Measurements from ENCODE around the gene XYLT1.
A peak's percentile ranks its signal among the peaks of the same experiment; 100 is the strongest.

XYLT1 gene

DNA sequence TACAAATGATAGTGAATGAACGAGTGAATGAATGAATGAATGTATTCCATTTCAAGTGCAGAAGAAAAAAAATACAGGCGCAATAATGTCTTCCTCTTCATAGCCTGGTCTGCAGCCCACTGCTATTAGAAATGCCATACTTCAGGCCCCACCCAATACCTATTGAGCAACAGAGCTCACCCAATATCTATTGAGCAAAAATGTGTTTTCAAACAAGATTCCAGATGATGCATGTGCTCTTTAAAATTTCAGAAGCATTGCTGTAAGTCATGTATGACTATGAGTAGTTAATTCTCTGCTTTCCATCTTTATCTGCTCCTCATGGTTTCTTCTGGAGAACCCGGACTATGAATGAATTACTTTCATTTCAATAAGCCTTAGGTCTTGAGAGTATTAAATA, 308.2 kb downstream of the XYLT1 start:
- DNase-seq: no peak

GRCh38 chr16:17160920-17161431, 309.8 kb downstream of the XYLT1 start:
- peak in 24 of 58 donors; percentile 5 to 64 (median 20) for DNase-seq

DNA sequence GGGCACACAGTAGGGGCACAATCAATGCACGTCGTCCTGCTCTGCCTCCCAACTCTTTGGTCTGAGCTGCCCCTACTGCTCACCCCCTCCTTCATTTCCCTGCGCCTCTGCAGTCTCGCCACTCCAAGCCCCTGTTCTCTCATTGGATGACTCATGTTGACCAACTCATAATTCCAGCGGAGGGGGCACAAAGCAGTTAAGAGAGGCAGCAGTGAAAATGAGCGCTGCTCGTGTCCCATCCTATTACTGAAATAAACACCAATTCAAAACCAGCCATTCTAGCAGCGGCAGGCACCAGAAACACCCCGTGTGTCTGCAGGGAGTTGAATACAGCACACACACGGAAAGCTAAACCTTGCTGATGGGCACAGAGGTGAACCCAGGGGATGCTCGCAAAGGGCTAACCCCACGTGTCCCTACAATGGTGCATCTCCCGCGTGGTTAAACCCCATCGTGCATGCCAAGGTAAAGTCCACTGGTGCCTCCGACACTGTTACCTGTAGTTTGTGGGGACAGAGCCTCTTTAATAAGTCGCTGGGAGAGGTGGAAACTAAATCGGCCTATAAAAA, 310.4 kb downstream of the XYLT1 start:
- DNase-seq: peak in 6 of 58 donors; percentile 4 to 31 (median 10)

DNA sequence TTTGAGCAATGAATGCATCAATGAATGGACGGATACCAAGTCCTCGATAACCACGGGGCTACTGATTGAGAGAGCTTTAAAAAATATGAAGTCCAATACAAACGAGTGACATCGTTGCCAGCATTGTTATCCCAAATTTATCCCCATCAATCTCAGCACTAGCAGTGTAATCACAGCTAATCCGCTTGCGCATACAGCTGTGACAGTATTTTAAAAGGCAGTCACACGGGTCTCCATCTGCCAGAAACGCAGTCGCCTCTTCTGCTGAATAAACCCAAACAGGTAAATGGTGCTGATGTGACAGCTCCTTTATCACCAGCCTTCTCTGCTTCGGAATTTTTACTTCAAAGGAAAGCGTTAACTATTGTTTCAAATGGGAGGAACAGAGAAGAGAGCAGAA, 311.1 kb downstream of the XYLT1 start:
- DNase-seq: no peak

DNA sequence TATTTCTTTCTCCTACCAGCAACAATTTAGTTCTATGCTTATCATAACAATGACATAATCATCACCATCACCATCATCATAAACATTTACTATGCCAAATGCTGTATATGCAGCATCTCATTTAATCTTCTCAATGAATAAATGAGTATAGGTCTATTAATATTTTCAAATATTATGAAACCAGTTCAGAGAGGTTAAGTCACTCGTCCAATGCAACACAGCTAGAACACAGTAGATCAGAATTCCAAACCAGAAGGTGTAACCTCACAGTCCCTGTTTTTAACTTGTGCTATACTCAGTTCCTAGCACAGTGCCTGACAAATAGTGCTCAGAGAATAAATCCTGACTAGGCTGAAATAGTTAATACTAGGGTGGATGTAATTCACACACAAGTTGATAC, 314.8 kb downstream of the XYLT1 start:
- no peak for DNase-seq

DNA sequence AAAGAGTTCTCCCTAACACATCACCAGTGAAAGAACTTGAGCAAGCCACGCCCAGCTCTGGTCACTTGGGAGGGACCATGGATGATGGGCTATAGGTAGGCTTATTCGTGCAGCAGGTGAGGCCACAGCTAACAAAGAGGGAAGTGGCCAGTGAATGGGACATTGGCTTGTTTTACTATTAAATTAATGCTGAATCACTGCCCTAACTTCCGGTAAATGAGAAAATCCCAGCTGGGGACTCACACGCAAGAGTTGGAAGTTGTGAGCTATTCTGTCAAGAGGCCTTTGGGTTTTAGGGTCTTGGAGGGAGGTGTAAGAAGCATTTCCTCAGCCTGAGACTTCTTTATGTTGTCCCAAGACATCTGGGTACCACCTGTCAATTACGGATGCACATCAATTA, 315.3 kb downstream of the XYLT1 start:
- no peak for DNase-seq

DNA sequence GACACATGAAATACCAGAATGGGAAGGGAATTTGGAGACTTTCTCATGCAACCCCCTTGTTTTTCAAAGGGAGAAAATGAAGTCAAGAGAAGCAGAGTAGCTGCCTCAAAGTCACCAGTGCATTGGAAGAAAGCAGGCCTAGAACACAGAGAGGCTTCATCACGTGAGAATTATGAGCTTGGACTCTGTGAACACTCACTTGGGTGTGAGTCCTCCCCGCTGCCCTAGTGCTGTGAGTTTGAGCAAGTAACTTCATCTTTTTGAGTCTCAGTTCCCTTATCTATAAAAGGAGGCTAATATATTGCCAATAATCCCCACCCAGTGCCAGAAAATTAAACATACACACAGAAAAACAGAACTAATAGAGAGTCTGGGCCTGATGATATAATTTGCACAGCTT, 315.8 kb downstream of the XYLT1 start:
- DNase-seq: peak in 2 of 58 donors; percentile 1 to 5

- DNase-seq: no peak
These were observed 318.4 kb downstream of the XYLT1 start for GRCh38 chr16:17152311-17152710.

GRCh38 chr16:17151335-17151734, 319.4 kb downstream of the XYLT1 start:
- DNase-seq: no peak

GRCh38 chr16:17149904-17150483, 320.8 kb downstream of the XYLT1 start:
- no peak for DNase-seq

DNA sequence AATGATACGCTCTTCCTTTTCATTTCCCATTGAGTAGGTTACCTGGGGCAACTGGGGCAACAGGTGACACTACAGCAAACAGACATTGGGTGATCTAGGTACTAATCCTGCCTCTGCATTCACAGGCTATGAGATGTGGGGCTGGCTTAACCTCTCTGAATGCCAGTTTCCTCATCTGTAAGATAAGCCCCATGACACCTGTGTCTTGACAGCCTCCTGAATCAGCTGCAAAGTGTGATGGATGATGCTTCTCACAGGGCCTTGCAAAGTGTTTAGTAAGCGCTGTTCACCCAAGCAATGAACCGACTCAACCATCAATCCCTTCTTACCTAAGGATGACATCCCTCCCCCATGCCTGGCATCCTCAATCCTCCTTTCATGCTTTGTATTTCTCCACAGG, 322.8 kb downstream of the XYLT1 start:
- no peak for DNase-seq

- DNase-seq: no peak
These were observed 325.7 kb downstream of the XYLT1 start for GRCh38 chr16:17145029-17145428.

- DNase-seq: no peak
These were observed 326.3 kb downstream of the XYLT1 start for GRCh38 chr16:17144431-17144830.

DNA sequence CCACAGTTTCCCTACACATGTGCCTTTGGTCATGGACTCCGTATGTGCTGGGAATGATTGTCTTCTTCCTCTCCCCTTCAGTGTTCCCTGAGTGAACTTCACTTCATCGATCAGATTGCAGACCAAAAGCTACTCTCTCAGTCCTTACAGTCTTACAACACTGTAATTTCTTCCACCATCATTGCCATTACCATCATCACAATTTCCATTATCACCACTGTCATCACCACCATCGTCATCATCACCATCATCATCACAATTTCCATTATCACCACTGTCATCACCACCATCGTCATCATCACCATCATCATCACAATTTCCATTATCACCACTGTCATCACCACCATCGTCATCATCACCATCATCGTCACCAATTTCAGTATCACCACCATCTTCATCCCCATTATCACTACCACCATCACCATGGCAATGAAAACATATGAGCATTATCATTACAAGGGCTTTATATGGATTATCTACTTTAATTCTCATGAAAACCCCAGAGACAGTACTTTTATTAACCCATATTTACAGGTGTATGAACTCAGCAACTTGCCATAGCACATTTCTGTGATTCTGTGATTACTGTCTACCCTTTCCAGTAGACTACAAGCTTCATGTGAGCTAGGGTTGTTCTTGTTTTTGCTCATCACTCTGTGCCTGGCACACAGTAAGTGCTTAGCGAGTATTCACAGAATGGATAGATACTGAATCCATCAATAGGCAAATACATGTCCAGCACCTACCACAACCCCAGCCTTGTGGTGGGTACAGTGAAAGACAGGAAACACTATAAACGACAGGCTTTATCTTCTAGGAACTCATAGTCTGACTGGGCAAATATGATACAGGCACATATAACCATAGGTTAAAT, 327.0 kb downstream of the XYLT1 start:
- DNase-seq: no peak

DNA sequence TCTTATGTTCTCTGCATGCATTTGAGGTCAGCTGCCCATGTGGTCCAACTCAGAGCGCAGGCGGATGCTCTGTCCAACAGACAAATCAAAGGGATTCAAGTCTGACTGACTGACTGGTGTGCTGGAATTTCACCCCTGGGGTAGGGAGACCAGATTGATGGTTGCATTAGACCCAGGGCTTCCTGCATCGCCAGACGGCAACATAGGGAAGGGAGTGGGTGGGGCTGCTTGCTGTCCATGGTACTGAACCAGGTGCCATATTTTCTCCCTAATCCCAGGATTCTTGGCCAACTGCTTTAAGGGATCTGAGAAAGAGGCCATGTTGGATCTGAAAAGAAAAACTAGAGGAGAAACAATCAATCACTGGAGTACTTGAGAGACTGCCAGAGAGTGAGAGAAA, 332.0 kb downstream of the XYLT1 start:
- DNase-seq: no peak

DNA sequence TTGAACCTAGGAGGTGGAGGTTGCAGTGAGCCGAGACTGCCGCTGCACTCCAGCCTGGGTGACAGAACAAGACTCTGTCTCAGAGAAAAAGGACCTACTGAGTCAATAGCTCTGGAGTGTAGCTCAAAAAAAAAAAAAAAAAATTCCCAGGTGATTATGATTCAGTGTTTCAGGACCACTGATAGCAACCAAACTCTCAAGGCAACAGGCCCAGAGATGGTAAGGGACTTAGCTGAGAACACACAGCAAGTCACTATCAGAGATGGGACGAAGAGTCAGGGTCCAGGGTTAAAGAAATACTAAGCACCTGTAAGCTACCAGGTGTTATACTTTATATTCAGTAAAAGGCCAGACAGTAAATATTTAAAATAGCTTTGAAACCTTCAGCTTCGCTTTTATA, 335.3 kb downstream of the XYLT1 start:
- no peak for DNase-seq

DNA sequence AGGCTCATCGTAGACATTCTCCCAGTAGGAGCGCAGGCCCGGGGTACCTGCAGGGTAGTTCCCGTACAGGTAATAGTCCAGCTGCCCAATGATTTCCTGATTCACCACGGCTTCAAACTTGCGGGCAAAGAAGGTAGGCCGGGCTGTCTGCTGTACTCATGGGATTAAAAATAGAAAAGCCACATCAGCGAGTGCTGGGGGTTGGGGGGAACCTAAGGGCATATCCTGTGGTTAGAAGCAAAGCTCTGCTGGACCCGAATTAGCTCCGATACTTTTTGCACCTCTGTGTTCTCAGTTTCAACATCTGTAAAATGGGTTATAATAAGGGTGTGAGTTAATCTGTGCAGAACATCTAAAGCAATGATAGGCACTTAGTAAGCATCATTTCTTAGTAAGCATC, 336.2 kb downstream of the XYLT1 start:
- DNase-seq: no peak

GRCh38 chr16:17133851-17134250, 336.9 kb downstream of the XYLT1 start:
- DNase-seq: peak in 1 of 58 donors; percentile 6

GRCh38 chr16:17131351-17131750, 339.4 kb downstream of the XYLT1 start:
- DNase-seq: no peak

DNA sequence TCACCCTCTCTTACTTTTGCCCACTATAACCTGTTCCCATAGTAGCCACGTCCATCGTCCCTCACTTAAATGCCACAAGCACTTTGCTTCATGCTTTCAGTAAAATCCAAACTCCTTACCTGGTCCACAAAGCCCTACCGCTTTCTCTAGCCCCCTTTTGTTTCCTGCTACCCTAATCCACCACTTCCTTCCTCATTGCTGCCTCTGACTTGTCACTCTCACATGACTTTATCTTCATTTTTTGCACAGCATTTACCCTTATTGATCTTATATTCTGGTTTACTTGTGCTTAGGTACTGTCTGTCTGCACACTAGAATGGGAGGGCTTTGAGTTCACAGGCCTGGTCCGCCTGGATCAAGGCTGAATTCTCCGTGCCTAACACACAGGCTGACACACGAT, 340.0 kb downstream of the XYLT1 start:
- no peak for DNase-seq

DNA sequence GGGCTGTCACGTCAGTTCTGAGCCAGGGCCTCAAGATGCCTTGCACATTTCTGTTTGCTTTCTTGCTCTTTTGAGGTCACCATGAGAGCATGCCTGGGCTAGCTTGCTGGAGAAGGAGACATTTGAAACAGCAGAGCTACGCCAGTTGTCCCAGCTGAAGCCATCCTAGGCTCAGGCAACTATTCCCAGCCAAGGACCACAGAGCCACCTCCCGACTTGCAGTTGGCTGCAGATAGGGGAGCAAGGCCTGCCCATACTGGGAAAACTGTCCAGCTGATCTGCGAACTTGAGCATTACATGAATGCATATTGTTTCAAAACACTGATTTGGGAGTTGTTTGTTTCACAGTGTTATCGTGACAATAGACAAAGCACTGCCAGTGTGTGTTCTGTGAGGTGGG, 340.8 kb downstream of the XYLT1 start:
- DNase-seq: peak in 6 of 58 donors; percentile 3 to 11 (median 4)

- DNase-seq: no peak
These were observed 342.0 kb downstream of the XYLT1 start for GRCh38 chr16:17128791-17129190.

Data from anterior cingulate cortex (tissue), 58 donors.